BLaER1 (cell line): ENCODE measurements around the gene ZNG1F.
"Not testable (repeated sequence)": the region's sequence is repeated elsewhere in the genome, so short reads cannot be mapped to it uniquely, and the experiment has no call there.

Source experiments
- H3K27ac ChIP-seq: shearing (Covaris generic); formaldehyde crosslinking; 2 replicates; pipeline ENCODE4 v1.8.1; 2022
- H3K27me3 ChIP-seq: shearing (Covaris generic); formaldehyde crosslinking; 2 replicates; pipeline ENCODE4 v1.8.1; 2022
- H3K36me3 ChIP-seq: shearing (Covaris generic); formaldehyde crosslinking; 2 replicates; pipeline ENCODE4 v1.8.1; 2022
- H3K4me1 ChIP-seq: shearing (Covaris generic); formaldehyde crosslinking; 2 replicates; pipeline ENCODE4 v1.8.1; 2022
- H3K4me2 ChIP-seq: shearing (Covaris generic); formaldehyde crosslinking; 2 replicates; pipeline ENCODE4 v1.8.1; 2022
- H3K4me3 ChIP-seq: shearing (Covaris generic); formaldehyde crosslinking; 2 replicates; pipeline ENCODE4 v1.8.1; 2022
- H3K9ac ChIP-seq: shearing (Covaris generic); formaldehyde crosslinking; 2 replicates; pipeline ENCODE4 v1.8.1; 2022
- H3K9me3 ChIP-seq: shearing (Covaris generic); formaldehyde crosslinking; 2 replicates; pipeline ENCODE4 v1.8.1; 2022
- H4K20me1 ChIP-seq: shearing (Covaris generic); formaldehyde crosslinking; 2 replicates; pipeline ENCODE4 v1.8.1; 2022

Gene ZNG1F

DNA sequence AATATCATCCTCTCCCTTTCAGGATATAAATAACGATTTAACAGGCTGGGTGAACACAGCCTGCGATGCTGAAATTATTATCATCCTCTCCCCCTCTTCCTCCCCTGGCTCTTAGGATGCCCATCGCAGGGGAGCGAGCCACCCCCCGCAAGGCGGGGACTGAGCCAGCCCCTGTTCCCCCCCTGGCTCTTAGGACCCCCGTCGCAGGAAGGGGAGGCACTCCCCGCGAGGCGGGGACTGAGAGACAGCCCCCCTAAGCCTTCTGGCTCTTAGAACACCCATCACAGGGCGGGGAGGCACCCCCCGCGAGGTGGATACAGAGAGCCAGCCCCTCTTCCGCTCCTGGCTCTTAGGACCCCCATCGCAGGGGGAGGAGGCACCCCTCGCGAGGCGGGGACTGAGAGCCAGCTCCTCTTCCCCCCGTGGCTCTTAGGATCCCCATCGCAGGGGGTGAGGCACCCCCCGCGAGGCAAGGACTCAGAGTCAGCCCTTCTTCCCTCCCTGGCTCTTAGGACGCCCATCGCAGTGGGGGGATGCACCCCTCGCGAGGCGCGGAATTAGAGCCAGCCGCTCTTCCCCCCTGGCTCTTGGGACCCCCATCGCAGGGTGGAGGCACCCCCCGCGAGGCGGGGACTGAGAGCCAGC is 82.5 kb downstream of the ZNG1F start:
- not testable (repeated sequence) for H3K27me3 ChIP-seq, H3K4me1 ChIP-seq, H3K27ac ChIP-seq, H3K9ac ChIP-seq, H3K4me3 ChIP-seq, H3K9me3 ChIP-seq, H3K36me3 ChIP-seq, H3K4me2 ChIP-seq, H4K20me1 ChIP-seq

- H3K4me3 ChIP-seq, H3K4me1 ChIP-seq, H3K9ac ChIP-seq, H3K4me2 ChIP-seq, H3K27ac ChIP-seq, H3K9me3 ChIP-seq, H4K20me1 ChIP-seq, H3K36me3 ChIP-seq, H3K27me3 ChIP-seq: not testable (repeated sequence)
Measured at GRCh38 chr9:41105557-41106253, 83.4 kb downstream of the ZNG1F start.

GRCh38 chr9:41104542-41104941 is 84.6 kb downstream of the ZNG1F start:
- H3K9me3 ChIP-seq, H3K27me3 ChIP-seq, H3K9ac ChIP-seq, H3K4me2 ChIP-seq, H3K4me3 ChIP-seq, H3K36me3 ChIP-seq, H3K4me1 ChIP-seq, H4K20me1 ChIP-seq, H3K27ac ChIP-seq: not testable (repeated sequence)

- not testable (repeated sequence) for H3K9me3 ChIP-seq, H3K27ac ChIP-seq, H4K20me1 ChIP-seq, H3K4me2 ChIP-seq, H3K4me1 ChIP-seq, H3K9ac ChIP-seq, H3K4me3 ChIP-seq, H3K36me3 ChIP-seq, H3K27me3 ChIP-seq
Measured at GRCh38 chr9:41100508-41100907, 88.6 kb downstream of the ZNG1F start.

GRCh38 chr9:41098759-41099158 is 90.4 kb downstream of the ZNG1F start:
- H3K4me3 ChIP-seq, H3K4me2 ChIP-seq, H4K20me1 ChIP-seq, H3K27me3 ChIP-seq, H3K9me3 ChIP-seq, H3K4me1 ChIP-seq, H3K36me3 ChIP-seq, H3K9ac ChIP-seq, H3K27ac ChIP-seq: not testable (repeated sequence)

- H3K27me3 ChIP-seq, H3K36me3 ChIP-seq, H3K4me3 ChIP-seq, H3K27ac ChIP-seq, H3K4me1 ChIP-seq, H3K4me2 ChIP-seq, H3K9ac ChIP-seq, H3K9me3 ChIP-seq, H4K20me1 ChIP-seq: not testable (repeated sequence)
Measured at GRCh38 chr9:41095060-41095459, 94.1 kb downstream of the ZNG1F start.

DNA sequence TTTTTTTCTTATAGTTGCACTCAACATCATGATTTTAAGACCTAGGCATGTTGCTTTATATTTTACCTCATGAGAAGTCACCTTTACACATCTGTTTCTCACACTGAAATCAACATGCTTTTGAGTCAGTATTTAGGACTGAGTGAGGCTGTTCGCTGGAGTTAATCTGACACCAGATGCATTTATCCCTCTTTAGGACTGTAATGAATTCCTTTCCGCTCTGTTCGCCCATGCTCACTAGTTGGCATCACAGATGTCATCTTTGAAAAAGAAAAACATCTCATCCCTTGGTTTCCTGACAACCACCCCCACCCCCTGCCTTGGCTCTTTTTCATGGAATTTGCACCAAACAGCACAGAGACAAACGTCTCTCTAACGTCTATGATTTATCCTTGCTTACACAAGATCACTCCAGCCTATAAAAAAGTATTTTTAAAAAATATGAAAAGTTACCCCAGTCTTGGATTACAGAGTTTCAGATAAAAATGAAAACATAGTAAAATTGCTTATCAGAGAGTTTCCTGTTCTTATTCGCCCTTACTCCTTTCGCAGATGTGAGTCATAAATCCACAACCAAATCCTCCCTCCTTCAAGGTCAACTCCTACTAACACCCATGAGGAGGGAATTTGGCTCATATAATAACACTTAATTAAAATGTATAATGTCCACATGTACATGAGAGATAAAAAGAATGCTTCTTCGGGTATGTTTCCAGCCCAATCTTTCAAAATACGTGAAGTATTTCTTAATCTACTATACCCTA is 94.9 kb downstream of the ZNG1F start:
- H4K20me1 ChIP-seq, H3K27me3 ChIP-seq, H3K4me2 ChIP-seq, H3K36me3 ChIP-seq, H3K27ac ChIP-seq, H3K4me1 ChIP-seq, H3K9ac ChIP-seq, H3K4me3 ChIP-seq, H3K9me3 ChIP-seq: not testable (repeated sequence)

DNA sequence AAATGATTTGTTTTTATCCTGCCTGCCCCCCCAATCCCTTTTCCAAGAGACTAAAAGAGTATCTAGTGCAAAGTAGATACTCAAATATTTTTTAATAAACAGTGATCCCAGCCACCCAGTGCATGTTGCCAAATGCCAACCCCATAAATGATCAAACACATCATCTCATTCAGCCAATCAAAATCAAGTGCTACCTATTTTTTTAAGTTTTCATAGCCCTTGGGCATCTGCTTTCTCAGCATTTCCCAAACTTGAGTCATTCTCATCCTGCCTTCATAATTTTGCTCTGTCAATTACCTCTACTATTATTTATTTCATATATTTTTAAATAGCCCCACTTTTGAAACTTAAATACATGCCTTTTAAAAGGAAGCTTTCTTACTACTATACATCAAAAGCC is 98.2 kb downstream of the ZNG1F start:
- not testable (repeated sequence) for H3K27me3 ChIP-seq, H3K4me2 ChIP-seq, H3K27ac ChIP-seq, H3K4me1 ChIP-seq, H3K9me3 ChIP-seq, H3K4me3 ChIP-seq, H3K9ac ChIP-seq, H4K20me1 ChIP-seq, H3K36me3 ChIP-seq

- not testable (repeated sequence) for H3K4me1 ChIP-seq, H3K9me3 ChIP-seq, H3K27me3 ChIP-seq, H3K4me3 ChIP-seq, H3K4me2 ChIP-seq, H3K27ac ChIP-seq, H3K36me3 ChIP-seq, H3K9ac ChIP-seq, H4K20me1 ChIP-seq
Measured at GRCh38 chr9:41090386-41090785, 98.7 kb downstream of the ZNG1F start.

DNA sequence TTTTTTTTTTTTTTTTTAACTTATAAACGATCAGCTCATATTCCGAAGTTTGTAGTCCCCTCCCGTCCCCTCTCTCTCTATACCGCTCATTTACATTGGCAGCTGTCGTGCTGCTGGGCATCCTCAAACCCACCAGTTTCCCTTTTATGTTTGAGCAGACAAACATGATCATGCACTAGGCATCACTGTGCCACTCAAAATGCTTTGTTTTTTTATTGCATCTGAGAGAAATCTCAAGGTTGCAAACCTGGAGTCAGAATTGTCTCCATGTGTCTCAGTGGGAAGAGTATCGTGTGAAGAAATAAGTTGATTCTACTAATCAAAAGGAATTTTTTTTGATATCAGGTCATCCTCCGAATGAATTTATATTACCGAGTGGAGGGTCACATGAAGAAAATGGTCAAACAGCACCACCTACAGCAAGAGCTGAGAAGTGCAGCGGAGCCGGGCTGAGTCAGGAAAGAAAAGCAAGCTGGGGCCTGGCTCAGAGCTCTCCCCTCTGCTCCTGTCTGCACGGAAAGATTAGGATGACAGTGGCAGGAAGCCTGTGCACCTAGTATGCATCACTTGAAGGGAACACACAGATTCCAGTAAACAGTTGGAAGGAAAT is 100.6 kb downstream of the ZNG1F start:
- H3K9ac ChIP-seq, H3K4me3 ChIP-seq, H3K27ac ChIP-seq, H4K20me1 ChIP-seq, H3K36me3 ChIP-seq, H3K4me2 ChIP-seq, H3K27me3 ChIP-seq, H3K9me3 ChIP-seq, H3K4me1 ChIP-seq: not testable (repeated sequence)

DNA sequence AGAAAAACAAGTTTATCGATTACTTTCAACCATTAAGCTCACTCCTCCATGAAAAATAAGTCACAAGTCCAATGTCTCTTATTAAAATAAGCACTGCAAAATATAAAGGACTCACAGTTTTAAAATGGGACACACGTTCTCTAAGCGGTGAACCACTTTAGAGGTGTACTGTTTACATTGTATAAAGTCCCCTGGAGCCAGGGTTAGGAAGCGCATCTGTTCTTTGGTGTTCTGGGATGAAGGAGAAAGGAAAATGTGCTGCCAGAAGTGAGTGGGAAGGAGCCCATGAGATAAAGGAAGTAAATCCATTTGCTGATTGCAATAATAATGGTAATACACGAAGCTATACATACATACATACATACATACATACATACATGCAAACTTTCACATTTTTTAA is 101.2 kb downstream of the ZNG1F start:
- not testable (repeated sequence) for H3K4me2 ChIP-seq, H3K4me1 ChIP-seq

GRCh38 chr9:41087157-41087780 is 101.8 kb downstream of the ZNG1F start:
- H3K4me1 ChIP-seq, H4K20me1 ChIP-seq, H3K4me2 ChIP-seq, H3K9me3 ChIP-seq, H3K27ac ChIP-seq, H3K4me3 ChIP-seq, H3K36me3 ChIP-seq, H3K9ac ChIP-seq, H3K27me3 ChIP-seq: not testable (repeated sequence)

More for the DNA sequence above, 101.2 kb downstream of the ZNG1F start:
- not testable (repeated sequence) for H3K4me3 ChIP-seq, H3K27me3 ChIP-seq, H3K9ac ChIP-seq, H3K9me3 ChIP-seq, H3K27ac ChIP-seq, H4K20me1 ChIP-seq, H3K36me3 ChIP-seq

DNA sequence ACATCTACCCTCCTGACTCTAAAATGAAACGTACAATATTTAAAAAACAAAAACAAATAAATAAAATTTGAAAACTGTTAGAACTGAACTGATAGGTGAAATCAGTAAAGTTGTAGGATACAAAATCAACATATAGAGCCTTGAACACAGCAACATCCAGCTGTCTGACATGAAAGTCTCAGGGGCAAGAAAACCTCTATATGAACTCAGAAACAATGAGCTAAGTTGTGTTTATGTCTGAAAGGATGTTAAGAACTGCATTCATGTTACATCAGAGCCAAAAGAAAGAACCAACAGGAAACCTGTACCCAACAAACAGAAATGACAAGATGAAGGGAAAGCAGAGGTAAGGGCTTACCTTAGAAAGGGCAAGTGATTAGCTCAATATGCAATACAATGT is 102.4 kb downstream of the ZNG1F start:
- H3K4me2 ChIP-seq, H3K9ac ChIP-seq, H3K36me3 ChIP-seq, H3K4me1 ChIP-seq, H3K27me3 ChIP-seq, H3K27ac ChIP-seq, H3K9me3 ChIP-seq, H4K20me1 ChIP-seq, H3K4me3 ChIP-seq: not testable (repeated sequence)

- H3K4me3 ChIP-seq, H4K20me1 ChIP-seq, H3K9ac ChIP-seq, H3K27me3 ChIP-seq, H3K36me3 ChIP-seq, H3K9me3 ChIP-seq, H3K4me2 ChIP-seq, H3K4me1 ChIP-seq, H3K27ac ChIP-seq: not testable (repeated sequence)
Measured at GRCh38 chr9:41086215-41086614, 102.9 kb downstream of the ZNG1F start.
